ENCODE measurements around the gene SETD7.

- TF ChIP-seq, protein P1, sequence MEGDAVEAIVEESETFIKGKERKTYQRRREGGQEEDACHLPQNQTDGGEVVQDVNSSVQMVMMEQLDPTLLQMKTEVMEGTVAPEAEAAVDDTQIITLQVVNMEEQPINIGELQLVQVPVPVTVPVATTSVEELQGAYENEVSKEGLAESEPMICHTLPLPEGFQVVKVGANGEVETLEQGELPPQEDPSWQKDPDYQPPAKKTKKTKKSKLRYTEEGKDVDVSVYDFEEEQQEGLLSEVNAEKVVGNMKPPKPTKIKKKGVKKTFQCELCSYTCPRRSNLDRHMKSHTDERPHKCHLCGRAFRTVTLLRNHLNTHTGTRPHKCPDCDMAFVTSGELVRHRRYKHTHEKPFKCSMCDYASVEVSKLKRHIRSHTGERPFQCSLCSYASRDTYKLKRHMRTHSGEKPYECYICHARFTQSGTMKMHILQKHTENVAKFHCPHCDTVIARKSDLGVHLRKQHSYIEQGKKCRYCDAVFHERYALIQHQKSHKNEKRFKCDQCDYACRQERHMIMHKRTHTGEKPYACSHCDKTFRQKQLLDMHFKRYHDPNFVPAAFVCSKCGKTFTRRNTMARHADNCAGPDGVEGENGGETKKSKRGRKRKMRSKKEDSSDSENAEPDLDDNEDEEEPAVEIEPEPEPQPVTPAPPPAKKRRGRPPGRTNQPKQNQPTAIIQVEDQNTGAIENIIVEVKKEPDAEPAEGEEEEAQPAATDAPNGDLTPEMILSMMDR (IDR thresholded peaks at IDR 0.05; ENCODE audit: control extremely low read depth in 1 of 3, insufficient read depth in 1 of 3, low read depth in 1 of 3, low read length in 3 of 3), result no peak
- TF ChIP-seq JUN (IDR thresholded peaks at IDR 0.05; ENCODE audit: low read depth, low read length), result no peak
- TF ChIP-seq SIX5 (IDR thresholded peaks at IDR 0.05; ENCODE audit: low read depth, low read length), result no peak
- TF ChIP-seq EZH2 (IDR thresholded peaks at IDR 0.05; ENCODE audit: low read depth, low read length, severe bottlenecking), result no peak
- no peak for TF ChIP-seq SRF (IDR thresholded peaks at IDR 0.05; ENCODE audit: low read depth, low read length)
- no peak for TF ChIP-seq GABPA (IDR thresholded peaks at IDR 0.05; ENCODE audit: borderline replicate concordance, insufficient read depth, low read length)
- TF ChIP-seq HDAC2 (IDR thresholded peaks at IDR 0.05; ENCODE audit: borderline replicate concordance in 1 of 2, low read depth in 2 of 2, low read length in 2 of 2), result no peak
- TF ChIP-seq ATF2 (IDR thresholded peaks at IDR 0.05; ENCODE audit: low read length), result no peak
- TF ChIP-seq EGR1 (IDR thresholded peaks at IDR 0.05; ENCODE audit: borderline replicate concordance, low read depth, low read length), result no peak
Observed at GRCh38 chr4:139458543-139458942, 97.5 kb downstream of the SETD7 start.

Measured in H1 (cell line).